H1 (cell line): Measurements from ENCODE around the gene PRR29. TPM values are rescaled to one million over a fixed set of nuclear protein-coding genes. Genes with fewer than 3 reads are reported as not detected.

Experiments used
- CHD1 ChIP-seq: IDR thresholded peaks from 2 replicates; pipeline ENCODE4 v1.6.1; 2012; ENCODE audit warnings: low read depth, low read length, improper control_type of control experiment
- EGR1 ChIP-seq: IDR thresholded peaks from 2 replicates; pipeline ENCODE4 v1.6.1; 2011; ENCODE audit warnings: low read depth, low read length, borderline replicate concordance
- KDM4A ChIP-seq: IDR thresholded peaks from one replicate; pipeline ENCODE4 v1.7.1; 2012; ENCODE audit warnings: low read depth, mild to moderate bottlenecking, moderate library complexity, low read length, inconsistent platforms; ENCODE audit not compliant: severe bottlenecking
- KDM5A ChIP-seq: fragments of 200-600 bp; IDR thresholded peaks from 2 replicates; pipeline ENCODE4 v1.7.1; 2012; ENCODE audit warnings: mild to moderate bottlenecking, low read length, inconsistent platforms, mixed read lengths
- NANOG ChIP-seq: IDR thresholded peaks from 2 replicates; pipeline ENCODE4 v1.6.1; 2011; ENCODE audit warnings: low read length, low read depth, mild to moderate bottlenecking, inconsistent platforms; ENCODE audit not compliant: insufficient read depth, poor library complexity, severe bottlenecking
- RBBP5 ChIP-seq: IDR thresholded peaks from 2 replicates; pipeline ENCODE4 v1.7.1; 2012; ENCODE audit warnings: low read depth, mild to moderate bottlenecking, inconsistent platforms, low read length, moderate library complexity, borderline replicate concordance
- SP1 ChIP-seq: IDR thresholded peaks from 2 replicates; pipeline ENCODE4 v1.6.1; 2011; ENCODE audit warnings: low read depth, low read length
- SP4 ChIP-seq: IDR thresholded peaks from 2 replicates; pipeline ENCODE4 v1.6.1; 2012; ENCODE audit warnings: low read length, inconsistent platforms
- polyA plus RNA-seq, 7 experiments: library from polyadenylated mRNA; depleted of rRNA in 3 of 7; stranded (reverse) in 5 of 7; unstranded in 2 of 7; fragments of >200 nt in 5 of 7; fragments of 200-250 nt in 2 of 7; gene quantifications; 1 replicate in 5 of 7; 2 replicates in 1 of 7; 4 replicates in 1 of 7; pipeline versions ENCODE4 v1.2.1 to v1.2.3, GENCODE V29; 2011 to 2013; ENCODE audit warnings: missing spikeins in 2 of 7, mixed read lengths in 2 of 7
- total RNA-seq: library from RNA; stranded (reverse); fragmentation: NEBNext Ultra II Directional; extraction: Animal tissue kit (Norgen Biotek cat#: 25700); gene quantifications from 2 replicates; pipeline ENCODE4 v1.2.1, GENCODE V29; 2021
- TF ChIP-seq, protein P1 (sequence below), 3 experiments: IDR thresholded peaks; 1 replicate in 2 of 3; 2 replicates in 1 of 3; pipeline versions ENCODE4 v1.5.1 to v1.6.1; 2011; ENCODE audit warnings: low read length in 3 of 3, mild to moderate bottlenecking in 3 of 3, inconsistent platforms in 2 of 3, low read depth in 1 of 3, moderate library complexity in 1 of 3; ENCODE audit not compliant: insufficient read depth in 1 of 3; ENCODE audit errors: control extremely low read depth in 1 of 3

PRR29 gene
- total and polyA plus RNA-seq, 2 of the 8 experiments (the other 6 are each of a cell fraction or from before 2014, with no cell fraction given) = 0.67 to 0.83 TPM

- TF ChIP-seq, protein P1, sequence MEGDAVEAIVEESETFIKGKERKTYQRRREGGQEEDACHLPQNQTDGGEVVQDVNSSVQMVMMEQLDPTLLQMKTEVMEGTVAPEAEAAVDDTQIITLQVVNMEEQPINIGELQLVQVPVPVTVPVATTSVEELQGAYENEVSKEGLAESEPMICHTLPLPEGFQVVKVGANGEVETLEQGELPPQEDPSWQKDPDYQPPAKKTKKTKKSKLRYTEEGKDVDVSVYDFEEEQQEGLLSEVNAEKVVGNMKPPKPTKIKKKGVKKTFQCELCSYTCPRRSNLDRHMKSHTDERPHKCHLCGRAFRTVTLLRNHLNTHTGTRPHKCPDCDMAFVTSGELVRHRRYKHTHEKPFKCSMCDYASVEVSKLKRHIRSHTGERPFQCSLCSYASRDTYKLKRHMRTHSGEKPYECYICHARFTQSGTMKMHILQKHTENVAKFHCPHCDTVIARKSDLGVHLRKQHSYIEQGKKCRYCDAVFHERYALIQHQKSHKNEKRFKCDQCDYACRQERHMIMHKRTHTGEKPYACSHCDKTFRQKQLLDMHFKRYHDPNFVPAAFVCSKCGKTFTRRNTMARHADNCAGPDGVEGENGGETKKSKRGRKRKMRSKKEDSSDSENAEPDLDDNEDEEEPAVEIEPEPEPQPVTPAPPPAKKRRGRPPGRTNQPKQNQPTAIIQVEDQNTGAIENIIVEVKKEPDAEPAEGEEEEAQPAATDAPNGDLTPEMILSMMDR (IDR thresholded peaks at IDR 0.05; ENCODE audit: control extremely low read depth in 1 of 3, insufficient read depth in 1 of 3, low read depth in 1 of 3, low read length in 3 of 3) = no peak
- TF ChIP-seq SP4 (no peak), KDM5A (no peak), EGR1 (no peak), SP1 (no peak), KDM4A (no peak), CHD1 (no peak), RBBP5 (no peak), NANOG (no peak)
- TF ChIP-seq, all 59 proteins: peak for 0
Observed at GRCh38 chr17:64008346-64008745, 10.2 kb downstream of the PRR29 start (continued).
